ENCODE results near the gene HEATR5A. TPM values are rescaled to one million over a fixed set of nuclear protein-coding genes. Genes with fewer than 3 reads are reported as not detected.
A peak's percentile ranks its signal among the peaks of the same experiment; 100 is the strongest.

The HEATR5A gene
- total and polyA plus RNA-seq, 2 of the 13 experiments (the other 11 are each of a cell fraction or from before 2014, with no cell fraction given), result 36.4 to 105 TPM

DNA sequence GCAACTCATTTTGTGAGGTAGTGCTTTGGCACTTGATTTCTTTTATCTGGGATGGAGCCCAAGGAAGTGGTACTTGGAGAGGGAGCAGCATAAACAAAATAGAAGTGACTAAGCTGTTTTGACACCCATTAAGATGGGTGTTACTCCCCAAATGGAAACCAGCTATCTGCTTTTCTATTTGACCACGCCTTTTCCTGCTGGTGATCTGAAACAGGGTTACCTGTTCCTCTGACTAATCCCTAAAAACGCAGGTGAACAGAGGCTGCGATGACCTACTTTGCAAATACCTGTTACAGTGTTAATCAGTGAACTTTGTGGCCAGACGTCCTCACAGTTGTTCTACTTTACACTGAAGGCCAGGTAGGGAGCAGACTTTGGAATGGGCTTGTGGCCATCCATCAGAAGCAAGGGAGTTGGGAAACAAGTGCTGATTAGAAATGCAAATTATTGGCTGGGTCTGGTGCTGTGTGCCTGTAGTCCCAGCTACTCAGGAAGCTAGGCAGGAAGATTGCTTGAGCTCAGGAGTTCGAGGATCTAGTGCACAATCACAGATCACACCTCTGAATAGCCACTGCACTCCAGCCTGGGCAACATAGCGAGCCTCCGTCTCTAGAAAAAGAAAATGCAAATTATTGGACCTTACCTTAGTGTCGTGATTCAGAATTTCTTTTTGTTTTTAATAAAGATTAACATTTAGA lies 154.5 kb downstream of the HEATR5A start (continued):
- TF ChIP-seq HMGXB3 (CRISPR knock-in tag; IDR thresholded peaks at IDR 0.05; ENCODE audit: borderline replicate concordance) (peak; percentile 75), ZNF710 (CRISPR knock-in tag; IDR thresholded peaks at IDR 0.05; ENCODE audit: borderline replicate concordance) (no peak), RXRB (CRISPR knock-in tag; IDR thresholded peaks at IDR 0.05; ENCODE audit: borderline replicate concordance) (peak; percentile 80; the same call in 1 of the 2 replicates), KDM5A (IDR thresholded peaks at IDR 0.05; ENCODE audit: borderline replicate concordance, low read length) (no peak; the same call in 1 of the 2 replicates), ZSCAN12 (CRISPR knock-in tag; IDR thresholded peaks at IDR 0.05) (no peak), IKZF4 (CRISPR knock-in tag; IDR thresholded peaks at IDR 0.05; ENCODE audit: borderline replicate concordance, low read depth, not compliant biosample characterization) (peak; percentile 81), KLF11 (CRISPR knock-in tag; IDR thresholded peaks at IDR 0.05) (no peak; the same call in 1 of the 2 replicates), ZFP36L1 (CRISPR knock-in tag; IDR thresholded peaks at IDR 0.05) (no peak), ZFP90 (CRISPR knock-in tag; IDR thresholded peaks at IDR 0.05; ENCODE audit: borderline replicate concordance) (no peak; the same call in 1 of the 2 replicates), HNF4G (IDR thresholded peaks at IDR 0.05; ENCODE audit: borderline replicate concordance, low read depth, low read length) (peak; percentile 99), HNF4G (CRISPR knock-in tag; IDR thresholded peaks at IDR 0.05; ENCODE audit: borderline replicate concordance, low read depth) (peak; percentile 95), NPAS2 (CRISPR knock-in tag; IDR thresholded peaks at IDR 0.05; ENCODE audit: borderline replicate concordance) (no peak)
- TF ChIP-seq, protein P1, sequence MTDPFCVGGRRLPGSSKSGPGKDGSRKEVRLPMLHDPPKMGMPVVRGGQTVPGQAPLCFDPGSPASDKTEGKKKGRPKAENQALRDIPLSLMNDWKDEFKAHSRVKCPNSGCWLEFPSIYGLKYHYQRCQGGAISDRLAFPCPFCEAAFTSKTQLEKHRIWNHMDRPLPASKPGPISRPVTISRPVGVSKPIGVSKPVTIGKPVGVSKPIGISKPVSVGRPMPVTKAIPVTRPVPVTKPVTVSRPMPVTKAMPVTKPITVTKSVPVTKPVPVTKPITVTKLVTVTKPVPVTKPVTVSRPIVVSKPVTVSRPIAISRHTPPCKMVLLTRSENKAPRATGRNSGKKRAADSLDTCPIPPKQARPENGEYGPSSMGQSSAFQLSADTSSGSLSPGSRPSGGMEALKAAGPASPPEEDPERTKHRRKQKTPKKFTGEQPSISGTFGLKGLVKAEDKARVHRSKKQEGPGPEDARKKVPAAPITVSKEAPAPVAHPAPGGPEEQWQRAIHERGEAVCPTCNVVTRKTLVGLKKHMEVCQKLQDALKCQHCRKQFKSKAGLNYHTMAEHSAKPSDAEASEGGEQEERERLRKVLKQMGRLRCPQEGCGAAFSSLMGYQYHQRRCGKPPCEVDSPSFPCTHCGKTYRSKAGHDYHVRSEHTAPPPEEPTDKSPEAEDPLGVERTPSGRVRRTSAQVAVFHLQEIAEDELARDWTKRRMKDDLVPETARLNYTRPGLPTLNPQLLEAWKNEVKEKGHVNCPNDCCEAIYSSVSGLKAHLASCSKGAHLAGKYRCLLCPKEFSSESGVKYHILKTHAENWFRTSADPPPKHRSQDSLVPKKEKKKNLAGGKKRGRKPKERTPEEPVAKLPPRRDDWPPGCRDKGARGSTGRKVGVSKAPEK (CRISPR knock-in tag; IDR thresholded peaks at IDR 0.05; ENCODE audit: borderline replicate concordance), result no peak
- TF ChIP-seq, protein P2, sequence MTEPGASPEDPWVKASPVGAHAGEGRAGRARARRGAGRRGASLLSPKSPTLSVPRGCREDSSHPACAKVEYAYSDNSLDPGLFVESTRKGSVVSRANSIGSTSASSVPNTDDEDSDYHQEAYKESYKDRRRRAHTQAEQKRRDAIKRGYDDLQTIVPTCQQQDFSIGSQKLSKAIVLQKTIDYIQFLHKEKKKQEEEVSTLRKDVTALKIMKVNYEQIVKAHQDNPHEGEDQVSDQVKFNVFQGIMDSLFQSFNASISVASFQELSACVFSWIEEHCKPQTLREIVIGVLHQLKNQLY (CRISPR knock-in tag; IDR thresholded peaks at IDR 0.05), result peak; percentile 84
- TF ChIP-seq, protein P3, sequence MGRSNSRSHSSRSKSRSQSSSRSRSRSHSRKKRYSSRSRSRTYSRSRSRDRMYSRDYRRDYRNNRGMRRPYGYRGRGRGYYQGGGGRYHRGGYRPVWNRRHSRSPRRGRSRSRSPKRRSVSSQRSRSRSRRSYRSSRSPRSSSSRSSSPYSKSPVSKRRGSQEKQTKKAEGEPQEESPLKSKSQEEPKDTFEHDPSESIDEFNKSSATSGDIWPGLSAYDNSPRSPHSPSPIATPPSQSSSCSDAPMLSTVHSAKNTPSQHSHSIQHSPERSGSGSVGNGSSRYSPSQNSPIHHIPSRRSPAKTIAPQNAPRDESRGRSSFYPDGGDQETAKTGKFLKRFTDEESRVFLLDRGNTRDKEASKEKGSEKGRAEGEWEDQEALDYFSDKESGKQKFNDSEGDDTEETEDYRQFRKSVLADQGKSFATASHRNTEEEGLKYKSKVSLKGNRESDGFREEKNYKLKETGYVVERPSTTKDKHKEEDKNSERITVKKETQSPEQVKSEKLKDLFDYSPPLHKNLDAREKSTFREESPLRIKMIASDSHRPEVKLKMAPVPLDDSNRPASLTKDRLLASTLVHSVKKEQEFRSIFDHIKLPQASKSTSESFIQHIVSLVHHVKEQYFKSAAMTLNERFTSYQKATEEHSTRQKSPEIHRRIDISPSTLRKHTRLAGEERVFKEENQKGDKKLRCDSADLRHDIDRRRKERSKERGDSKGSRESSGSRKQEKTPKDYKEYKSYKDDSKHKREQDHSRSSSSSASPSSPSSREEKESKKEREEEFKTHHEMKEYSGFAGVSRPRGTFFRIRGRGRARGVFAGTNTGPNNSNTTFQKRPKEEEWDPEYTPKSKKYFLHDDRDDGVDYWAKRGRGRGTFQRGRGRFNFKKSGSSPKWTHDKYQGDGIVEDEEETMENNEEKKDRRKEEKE (IDR thresholded peaks at IDR 0.05), result no peak
